GM18507 (cell line): Measurements from ENCODE around the gene RAB20.

ENCODE experiments used
- DNase-seq: peaks from one replicate; pipeline ENCODE4 v3.0.0; 2011; ENCODE audit warnings: low read depth; ENCODE audit not compliant: insufficient read length; ENCODE audit errors: extremely low spot score
- FAIRE-seq: peaks from 2 replicates; lab custom pipeline; 2011; peaks lifted over from hg19 to GRCh38; lab: Jason Lieb, UNC

The RAB20 gene

GRCh38 chr13:110557610-110558305 lies 3.8 kb downstream of the RAB20 start:
- DNase-seq (no peak), FAIRE-seq (no peak)

- no peak for FAIRE-seq
- no peak for DNase-seq
Measured at GRCh38 chr13:110557082-110557481, 4.4 kb downstream of the RAB20 start.

GRCh38 chr13:110556224-110556606 lies 5.3 kb downstream of the RAB20 start:
- FAIRE-seq (no peak), DNase-seq (no peak)

- DNase-seq = no peak
- no peak for FAIRE-seq
Measured at GRCh38 chr13:110555601-110556223, 5.8 kb downstream of the RAB20 start.

GRCh38 chr13:110554946-110555345 lies 6.6 kb downstream of the RAB20 start:
- FAIRE-seq = no peak

GRCh38 chr13:110554227-110554836 lies 7.2 kb downstream of the RAB20 start:
- no peak for DNase-seq
- FAIRE-seq = no peak

More at GRCh38 chr13:110554946-110555345, 6.6 kb downstream of the RAB20 start:
- no peak for DNase-seq

GRCh38 chr13:110553417-110553816 lies 8.1 kb downstream of the RAB20 start:
- FAIRE-seq = no peak
- DNase-seq = no peak

- FAIRE-seq = no peak
- DNase-seq = no peak
Measured at GRCh38 chr13:110552767-110553166, 8.8 kb downstream of the RAB20 start.

GRCh38 chr13:110551284-110551683 lies 10.2 kb downstream of the RAB20 start:
- no peak for DNase-seq
- no peak for FAIRE-seq

- FAIRE-seq (no peak), DNase-seq (no peak)
Measured at GRCh38 chr13:110549795-110550160, 11.7 kb downstream of the RAB20 start.

- DNase-seq (no peak), FAIRE-seq (no peak)
Measured at GRCh38 chr13:110548891-110549794, 12.4 kb downstream of the RAB20 start.

GRCh38 chr13:110546926-110547325 lies 14.6 kb downstream of the RAB20 start:
- DNase-seq (no peak), FAIRE-seq (no peak)

GRCh38 chr13:110546378-110546777 lies 15.1 kb downstream of the RAB20 start:
- DNase-seq = no peak
- no peak for FAIRE-seq

- DNase-seq (no peak), FAIRE-seq (no peak)
Measured at GRCh38 chr13:110542169-110542796, 19.2 kb downstream of the RAB20 start.

- no peak for FAIRE-seq
Measured at GRCh38 chr13:110541526-110541920, 20.0 kb downstream of the RAB20 start.

GRCh38 chr13:110540871-110541525 lies 20.5 kb downstream of the RAB20 start:
- FAIRE-seq = no peak
- no peak for DNase-seq

More at GRCh38 chr13:110541526-110541920, 20.0 kb downstream of the RAB20 start:
- DNase-seq = no peak

- FAIRE-seq (no peak), DNase-seq (no peak)
Measured at GRCh38 chr13:110539894-110540293, 21.6 kb downstream of the RAB20 start.

- FAIRE-seq = no peak
Measured at GRCh38 chr13:110538632-110539031, 22.9 kb downstream of the RAB20 start.

More at GRCh38 chr13:110538632-110539031, 22.9 kb downstream of the RAB20 start:
- DNase-seq = no peak
